Pancreas (tissue), 10 donors: ENCODE data around the gene C17orf78. TPM values are rescaled to one million over a fixed set of nuclear protein-coding genes. Genes with fewer than 3 reads are reported as not detected.
"Not testable (repeated sequence)": the region's sequence is repeated elsewhere in the genome, so short reads cannot be mapped to it uniquely, and the experiment has no call there.

Experiments used
- ATAC-seq, 4 donors: fragments of 200-7000 bp; cut with Tn5 transposase; one replicate each; pipeline versions ENCODE4 v1.8.0 to v1.9.1; 2020; ENCODE audit warnings: mild to moderate bottlenecking in 4 of 4, moderate library complexity in 4 of 4
- DNase-seq, 6 donors: peaks; one replicate each; pipeline ENCODE4 v3.0.0-alpha.2; 2020
- FAIRE-seq: peaks from 2 replicates; lab custom pipeline; 2012; peaks lifted over from hg19 to GRCh38; lab: Jason Lieb, UNC
- H3K27ac ChIP-seq, 4 donors: fragments of 200-600 bp; sonication (generic); 1 replicate in 3 of 4; 2 replicates in 1 of 4; pipeline versions ENCODE4 v1.5.0 to v1.8.0; 2020
- H3K27me3 ChIP-seq, 4 donors: fragments of 200-600 bp; one replicate each; pipeline ENCODE4 v1.8.0; 2021
- H3K36me3 ChIP-seq, 3 donors: fragments of 200-600 bp; sonication (generic) in 1 of 3; one replicate each; pipeline versions ENCODE4 v1.5.0 to v1.8.0; 2020 to 2021
- H3K4me1 ChIP-seq, 3 donors: fragments of 200-600 bp; one replicate each; pipeline ENCODE4 v1.8.0; 2021
- H3K4me3 ChIP-seq, 4 donors: fragments of 200-600 bp; sonication (generic) in 2 of 4; one replicate each; pipeline versions ENCODE4 v1.5.0 to v1.8.0; 2020 to 2021
- H3K9me3 ChIP-seq, 4 donors: fragments of 200-600 bp; one replicate each; pipeline ENCODE4 v1.8.0; 2021
- CTCF ChIP-seq, 4 donors: fragments of 200-600 bp; sonication (generic) in 3 of 4; IDR thresholded peaks; one replicate each; pipeline versions ENCODE4 v1.5.0 to v1.8.0; 2021; ENCODE audit warnings: antibody characterized with exemption in 4 of 4
- WGBS, 2 donors: extraction: QIAGEN DNeasy Blood & Tissue Kit; methylation state at CpG; one replicate each; pipeline ENCODE4 v1.1.7; 2013; 5-methylcytosine and 5-hydroxymethylcytosine counted together
- intact Hi-C, 3 donors: fragments of 100-400 bp; cut with DNase I; formaldehyde crosslinking; loops; one replicate each; pipeline versions ENCODE4 v1.11.1 to v1.14.2; 2022
- polyA plus RNA-seq, 2 donors: library from polyadenylated mRNA; stranded (reverse); fragments of 200-250 nt; gene quantifications; one replicate each; pipeline ENCODE4 v1.2.3, GENCODE V29; 2013
- total RNA-seq, 6 donors: library from RNA; stranded (reverse); fragmentation: NEBNext Ultra II Directional in 4 of 6; extraction: Animal tissue kit (Norgen Biotek cat#: 25700) in 4 of 6; gene quantifications; one replicate each; pipeline versions ENCODE4 v1.2.1 to v1.2.4, GENCODE V29; 2021 to 2023
- donor health status: healthy with polysubstance abuse.
- donor health status: DM: no; HTN: no; CAD: no; lungs with moderate emphysema.
- donor health status: DM: no; HTN: no; CAD: no.
- donor health status: control.
- donor health status: control.
- donor health status: Bipolar disorder and iron deficiency.
- donor health status: DM: yes; HTN: yes; CAD: no.
- donor health status: DM: no; HTN: no; CAD: no.
- donor health status: DM: no; HTN: no; CAD: no.
- donor health status: DM: yes; HTN: yes; CAD: no.

C17orf78 gene
- total and polyA plus RNA-seq, 8 donors = not detected

GRCh38 chr17:37429453-37429852 is 53.7 kb downstream of the C17orf78 start:
- no peaks in the 10 kb centered on the region for H3K4me1 ChIP-seq
- ATAC-seq (no peak), FAIRE-seq (no peak), DNase-seq (no peak)
- H3K9me3 ChIP-seq = no peaks in the 10 kb centered on the region
- H3K36me3 ChIP-seq = peaks cover 0 to 18% (median 10%) of the 10 kb centered on the region in 3 donors
- no peak overlapping the region for H3K27ac ChIP-seq
- H3K27me3 ChIP-seq = no peaks in the 10 kb centered on the region
- TF ChIP-seq CTCF (IDR thresholded peaks at IDR 0.05) = no peak
- no peak overlapping the region for H3K4me3 ChIP-seq
- WGBS, 2 donors = 94 to 98% methylated on average over 1 of the region's 1 CpG
- intact Hi-C loops = no loop called here

DNA sequence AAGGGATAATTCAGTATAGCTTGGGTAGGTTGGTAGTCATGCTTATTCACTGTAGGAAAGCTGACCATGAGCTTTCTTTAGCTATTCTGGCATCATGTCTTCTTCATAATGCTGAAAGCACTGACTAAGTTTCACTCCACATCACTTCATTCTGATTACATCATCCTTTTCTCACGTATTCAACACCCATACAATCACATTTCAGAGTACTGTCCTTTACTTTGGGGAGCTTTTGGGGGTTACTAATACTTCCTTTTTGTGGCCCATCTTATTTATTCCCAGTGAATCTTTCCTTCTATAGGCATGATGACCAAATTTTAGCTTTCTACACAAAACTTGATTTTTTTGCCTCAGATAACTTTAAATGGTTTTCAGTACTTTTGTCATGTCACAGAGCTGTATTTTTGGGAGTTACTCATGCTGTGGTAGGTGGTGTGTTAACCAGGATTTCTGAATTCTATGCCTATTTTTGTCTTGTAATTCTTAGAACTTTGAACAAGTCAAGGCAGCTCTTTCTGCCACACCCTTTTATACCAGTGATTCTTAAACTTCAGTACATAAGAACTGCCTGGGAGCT is 54.4 kb downstream of the C17orf78 start:
- no peak for DNase-seq
- Histone ChIP-seq H3K27me3 (no peaks in the 10 kb centered on the region), H3K36me3 (peaks cover 0 to 11% (median 7%) of the 10 kb centered on the region in 3 donors), H3K9me3 (no peaks in the 10 kb centered on the region), H3K27ac (no peak overlapping the region), H3K4me3 (no peak overlapping the region), H3K4me1 (no peaks in the 10 kb centered on the region)
- intact Hi-C loops = no loop called here
- 57 to 73% methylated on average over 1 of the region's 1 CpG for WGBS, 2 donors
- no peak for FAIRE-seq
- ATAC-seq = no peak
- TF ChIP-seq CTCF (IDR thresholded peaks at IDR 0.05) = no peak

GRCh38 chr17:37432671-37433070 is 56.9 kb downstream of the C17orf78 start:
- H3K4me3 ChIP-seq = no peak overlapping the region
- 82 to 84% methylated on average over 2 of the region's 2 CpGs for WGBS, 2 donors

GRCh38 chr17:37438141-37438540 is 62.4 kb downstream of the C17orf78 start:
- ATAC-seq (no peak), DNase-seq (no peak), FAIRE-seq (no peak)
- no peak for TF ChIP-seq CTCF (IDR thresholded peaks at IDR 0.05)
- WGBS, 2 donors = 73 to 76% methylated on average over 4 of the region's 4 CpGs
- Histone ChIP-seq H3K9me3 (no peaks in the 10 kb centered on the region), H3K27ac (no peak overlapping the region), H3K4me1 (no peaks in the 10 kb centered on the region), H3K27me3 (no peaks in the 10 kb centered on the region), H3K36me3 (peaks cover 0 to 28% (median 23%) of the 10 kb centered on the region in 3 donors), H3K4me3 (no peak overlapping the region)
- intact Hi-C loops = no loop called here

More at GRCh38 chr17:37432671-37433070, 56.9 kb downstream of the C17orf78 start:
- intact Hi-C loops = no loop called here
- ATAC-seq (no peak), FAIRE-seq (no peak), DNase-seq (no peak)
- H3K9me3 ChIP-seq = no peaks in the 10 kb centered on the region
- no peaks in the 10 kb centered on the region for H3K4me1 ChIP-seq
- no peak for TF ChIP-seq CTCF (IDR thresholded peaks at IDR 0.05)
- peaks cover 0 to 4% (median 2%) of the 10 kb centered on the region in 3 donors for H3K36me3 ChIP-seq
- no peak overlapping the region for H3K27ac ChIP-seq
- no peaks in the 10 kb centered on the region for H3K27me3 ChIP-seq

DNA sequence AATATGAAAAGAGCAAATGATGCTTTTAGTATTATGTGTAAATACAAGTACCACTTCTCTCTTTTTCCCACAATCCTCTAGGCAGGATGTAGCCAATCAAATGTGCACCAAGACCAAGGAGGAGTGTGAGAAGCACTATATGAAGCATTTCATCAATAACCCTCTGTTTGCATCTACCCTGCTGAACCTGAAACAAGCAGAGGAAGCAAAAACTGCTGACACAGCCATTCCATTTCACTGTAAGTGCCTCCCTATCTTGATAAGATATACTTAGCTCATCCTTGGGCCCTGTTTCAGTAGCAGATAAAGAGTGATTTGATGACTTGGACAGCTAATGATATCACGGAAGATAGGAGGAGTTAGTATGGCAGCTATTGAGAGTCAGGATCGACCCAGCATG is 64.6 kb downstream of the C17orf78 start:
- peaks cover 3 to 47% (median 23%) of the 10 kb centered on the region in 3 donors for H3K36me3 ChIP-seq

DNA sequence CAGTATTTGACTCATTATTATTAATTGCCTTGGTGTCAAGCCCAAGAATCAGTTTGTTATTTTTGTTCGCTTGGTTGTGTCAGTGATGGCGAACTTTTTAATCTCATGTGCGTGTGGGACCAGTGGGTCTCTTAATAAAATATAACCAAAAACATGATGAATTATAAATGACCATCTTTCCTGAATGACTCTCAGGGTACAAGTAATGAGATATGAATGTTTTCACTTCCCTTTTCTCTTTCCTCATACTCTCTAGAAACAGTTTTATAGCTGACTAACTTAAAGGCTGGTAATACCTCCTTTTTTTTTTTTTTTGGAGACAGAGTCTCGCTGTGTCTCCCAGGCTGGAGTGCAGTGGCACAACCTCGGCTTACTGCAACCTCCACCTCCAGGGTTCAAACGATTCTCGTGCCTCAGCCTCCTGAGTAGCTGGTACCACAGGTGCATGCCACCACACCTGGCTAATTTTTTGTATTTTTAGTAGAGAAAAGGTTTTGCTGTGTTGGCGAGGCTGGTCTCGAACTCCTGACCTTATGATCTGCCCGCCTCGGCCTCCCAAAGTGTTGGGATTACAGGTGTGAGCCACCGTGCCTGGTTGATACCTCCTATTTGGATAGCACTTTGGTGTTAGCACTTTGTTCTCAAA is 65.7 kb downstream of the C17orf78 start:
- peaks cover 3 to 55% (median 23%) of the 10 kb centered on the region in 3 donors for H3K36me3 ChIP-seq
- not testable (repeated sequence) for DNase-seq, FAIRE-seq

More for the DNA sequence above, 64.6 kb downstream of the C17orf78 start:
- H3K4me1 ChIP-seq = no peaks in the 10 kb centered on the region
- WGBS, 2 donors = 94 to 95% methylated on average over 2 of the region's 2 CpGs
- ATAC-seq (no peak), DNase-seq (no peak), FAIRE-seq (no peak)
- no peaks in the 10 kb centered on the region for H3K27me3 ChIP-seq
- no peak overlapping the region for H3K27ac ChIP-seq
- no peaks in the 10 kb centered on the region for H3K9me3 ChIP-seq
- intact Hi-C loops = no loop called here
- no peak for TF ChIP-seq CTCF (IDR thresholded peaks at IDR 0.05)
- H3K4me3 ChIP-seq = no peak overlapping the region

More for the DNA sequence above, 65.7 kb downstream of the C17orf78 start:
- ATAC-seq, H3K27me3 ChIP-seq, H3K9me3 ChIP-seq, H3K27ac ChIP-seq, H3K4me1 ChIP-seq, H3K4me3 ChIP-seq, intact Hi-C loops: not testable (repeated sequence)
- WGBS, 2 donors = 94 to 95% methylated on average over 12 of the region's 12 CpGs
